WERI-Rb-1 (cell line): ENCODE measurements around the gene HS2ST1.

Source experiments
- DNase-seq: peaks from one replicate; pipeline ENCODE4 v3.0.0-alpha.2; 2020
- H3K27ac ChIP-seq: fragments of 250-450 bp; sonication (Bioruptor Pico); 2 replicates; pipeline ENCODE4 v1.5.1; 2020; ENCODE audit warnings: mild to moderate bottlenecking, moderate library complexity
- H3K27me3 ChIP-seq: fragments of 250-450 bp; sonication (Bioruptor Pico); 2 replicates; pipeline ENCODE4 v1.5.1; 2021; ENCODE audit warnings: mild to moderate bottlenecking, low read depth, moderate library complexity; ENCODE audit not compliant: insufficient read depth, severe bottlenecking
- H3K36me3 ChIP-seq: fragments of 250-450 bp; sonication (Bioruptor Pico); 2 replicates; pipeline ENCODE4 v1.5.1; 2020; ENCODE audit warnings: mild to moderate bottlenecking, moderate library complexity
- H3K4me3 ChIP-seq: 2 replicates; pipeline ENCODE4 v1.5.1; 2011; ENCODE audit warnings: low read depth, mild to moderate bottlenecking, control low read depth, low read length
- H3K9me3 ChIP-seq: fragments of 250-450 bp; sonication (Bioruptor Pico); 2 replicates; pipeline ENCODE4 v1.5.1; 2021; ENCODE audit warnings: mild to moderate bottlenecking, moderate library complexity; ENCODE audit not compliant: severe bottlenecking
- TF ChIP-seq, protein P1 (sequence below): IDR thresholded peaks from 2 replicates; pipeline ENCODE4 v1.5.1; 2011; ENCODE audit warnings: low read depth, mild to moderate bottlenecking, control low read depth, inconsistent platforms, low read length

Gene HS2ST1

GRCh38 chr1:87121711-87122163 lies 207.3 kb downstream of the HS2ST1 start:
- Histone ChIP-seq H3K36me3 (no peaks in the 10 kb centered on the region), H3K4me3 (no peak overlapping the region), H3K9me3 (no peaks in the 10 kb centered on the region), H3K27ac (no peak overlapping the region), H3K27me3 (no peaks in the 10 kb centered on the region)
- no peak for DNase-seq
- TF ChIP-seq, protein P1, sequence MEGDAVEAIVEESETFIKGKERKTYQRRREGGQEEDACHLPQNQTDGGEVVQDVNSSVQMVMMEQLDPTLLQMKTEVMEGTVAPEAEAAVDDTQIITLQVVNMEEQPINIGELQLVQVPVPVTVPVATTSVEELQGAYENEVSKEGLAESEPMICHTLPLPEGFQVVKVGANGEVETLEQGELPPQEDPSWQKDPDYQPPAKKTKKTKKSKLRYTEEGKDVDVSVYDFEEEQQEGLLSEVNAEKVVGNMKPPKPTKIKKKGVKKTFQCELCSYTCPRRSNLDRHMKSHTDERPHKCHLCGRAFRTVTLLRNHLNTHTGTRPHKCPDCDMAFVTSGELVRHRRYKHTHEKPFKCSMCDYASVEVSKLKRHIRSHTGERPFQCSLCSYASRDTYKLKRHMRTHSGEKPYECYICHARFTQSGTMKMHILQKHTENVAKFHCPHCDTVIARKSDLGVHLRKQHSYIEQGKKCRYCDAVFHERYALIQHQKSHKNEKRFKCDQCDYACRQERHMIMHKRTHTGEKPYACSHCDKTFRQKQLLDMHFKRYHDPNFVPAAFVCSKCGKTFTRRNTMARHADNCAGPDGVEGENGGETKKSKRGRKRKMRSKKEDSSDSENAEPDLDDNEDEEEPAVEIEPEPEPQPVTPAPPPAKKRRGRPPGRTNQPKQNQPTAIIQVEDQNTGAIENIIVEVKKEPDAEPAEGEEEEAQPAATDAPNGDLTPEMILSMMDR, result no peak

DNA sequence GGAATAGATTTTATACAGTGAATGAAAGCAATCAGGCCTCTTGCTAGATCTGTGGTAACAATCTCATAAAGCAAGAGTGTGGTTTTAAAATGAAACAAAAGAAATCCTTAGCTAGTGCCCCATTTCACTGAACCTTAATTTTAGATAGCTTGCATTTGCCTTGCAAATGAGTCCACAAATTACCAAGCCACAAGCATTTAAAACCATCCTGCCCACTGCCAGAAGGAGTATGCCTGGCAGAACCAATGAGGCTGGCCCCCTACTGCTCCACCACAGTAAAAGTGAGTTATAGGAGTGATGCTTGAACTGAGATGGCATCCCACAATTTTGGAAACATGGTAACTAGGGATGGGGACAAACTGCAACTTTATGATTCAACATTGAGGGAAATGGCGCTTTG lies 207.8 kb downstream of the HS2ST1 start:
- Histone ChIP-seq H3K36me3 (no peaks in the 10 kb centered on the region), H3K27me3 (no peaks in the 10 kb centered on the region), H3K27ac (no peak overlapping the region), H3K4me3 (no peak overlapping the region), H3K9me3 (no peaks in the 10 kb centered on the region)
- no peak for DNase-seq
- TF ChIP-seq, protein P1, result no peak

- H3K27me3 ChIP-seq, result no peaks in the 10 kb centered on the region
- no peak overlapping the region for H3K27ac ChIP-seq
- H3K36me3 ChIP-seq, result no peaks in the 10 kb centered on the region
- no peaks in the 10 kb centered on the region for H3K9me3 ChIP-seq
- TF ChIP-seq, protein P1, result no peak
- no peak for DNase-seq
- H3K4me3 ChIP-seq, result no peak overlapping the region
Measured at GRCh38 chr1:87123610-87124009, 209.2 kb downstream of the HS2ST1 start.

DNA sequence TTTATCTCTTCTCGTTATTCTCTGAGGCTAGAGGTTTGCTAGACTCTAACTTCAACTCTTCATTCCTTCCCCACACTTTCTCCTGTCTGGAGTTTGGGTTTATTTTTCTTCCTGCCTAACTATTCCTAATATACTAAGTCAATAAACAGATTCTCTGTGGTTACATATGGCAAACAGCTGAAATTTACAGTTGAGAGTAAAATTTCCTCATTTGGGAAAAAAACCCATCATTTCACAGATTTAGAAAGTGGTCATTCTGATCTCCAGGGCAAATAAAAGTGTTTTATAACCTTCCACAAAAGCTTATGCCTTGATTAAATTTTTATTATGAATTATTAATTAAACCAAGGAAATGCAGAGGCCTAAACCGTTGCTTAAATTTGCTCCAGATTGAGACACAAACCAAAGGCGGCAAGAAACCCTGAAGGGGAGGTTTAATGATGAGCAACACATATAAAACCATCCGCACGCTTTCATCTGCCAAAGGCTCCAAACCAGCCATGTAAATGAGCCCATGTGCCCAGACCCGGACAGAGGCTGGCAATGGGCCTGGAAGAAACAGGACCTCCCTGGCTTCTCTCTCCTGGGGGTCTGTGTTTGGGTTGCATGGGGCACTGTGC lies 212.6 kb downstream of the HS2ST1 start:
- no peak overlapping the region for H3K4me3 ChIP-seq
- no peaks in the 10 kb centered on the region for H3K9me3 ChIP-seq
- DNase-seq, result no peak
- H3K27ac ChIP-seq, result no peak overlapping the region
- TF ChIP-seq, protein P1, result no peak
- no peaks in the 10 kb centered on the region for H3K36me3 ChIP-seq
- H3K27me3 ChIP-seq, result no peaks in the 10 kb centered on the region

GRCh38 chr1:87127581-87127980 lies 213.1 kb downstream of the HS2ST1 start:
- TF ChIP-seq, protein P1, result no peak
- no peak for DNase-seq
- H3K27ac ChIP-seq, result no peak overlapping the region
- no peaks in the 10 kb centered on the region for H3K27me3 ChIP-seq
- H3K9me3 ChIP-seq, result no peaks in the 10 kb centered on the region
- no peak overlapping the region for H3K4me3 ChIP-seq
- H3K36me3 ChIP-seq, result no peaks in the 10 kb centered on the region

- Histone ChIP-seq H3K4me3 (no peak overlapping the region), H3K27me3 (no peaks in the 10 kb centered on the region), H3K36me3 (no peaks in the 10 kb centered on the region), H3K27ac (no peak overlapping the region), H3K9me3 (no peaks in the 10 kb centered on the region)
- no peak for DNase-seq
- TF ChIP-seq, protein P1, result no peak
Measured at GRCh38 chr1:87129038-87129437, 214.6 kb downstream of the HS2ST1 start.
